Measurements from ENCODE around the gene SLC9C1. TPM values are rescaled to one million over a fixed set of nuclear protein-coding genes. Genes with fewer than 3 reads are reported as not detected.

Gene SLC9C1
- total RNA-seq, 1 experiment from 2014 or later: 0.50 TPM

GRCh38 chr3:112297714-112298113 lies 3.7 kb upstream of the SLC9C1 start:
- Histone ChIP-seq H2AK5ac (ENCODE audit: insufficient read length, low read length) (no peak overlapping the region), H3K9me3 (ENCODE audit: control insufficient read depth, low read depth, low read length) (no peaks in the 10 kb centered on the region), H3K18ac (ENCODE audit: insufficient read length, low read depth, low read length) (no peak overlapping the region), H2BK120ac (ENCODE audit: low read depth, low read length, poor library complexity, severe bottlenecking) (no peak overlapping the region), H3K23me2 (ENCODE audit: insufficient read length, low read depth, low read length, poor library complexity, severe bottlenecking) (peaks cover 3% of the 10 kb centered on the region), H3K9ac (ENCODE audit: extremely low read depth, insufficient read length, low read length) (no peak overlapping the region), H3K27me3 (ENCODE audit: insufficient read depth, low read length) (no peaks in the 10 kb centered on the region), H3K14ac (ENCODE audit: insufficient read depth, low read length) (no peak overlapping the region), H3K4ac (ENCODE audit: low read depth, low read length) (no peak overlapping the region), H3K56ac (ENCODE audit: insufficient read length, low read depth, low read length) (no peak overlapping the region), H4K8ac (replicated peaks; ENCODE audit: insufficient read length, low read depth, low read length) (no peak overlapping the region), H2BK20ac (ENCODE audit: low read depth, low read length, poor library complexity, severe bottlenecking) (no peak overlapping the region), H3K79me1 (ENCODE audit: insufficient read depth, low read depth, low read length, poor library complexity, severe bottlenecking) (no peaks in the 10 kb centered on the region), H2AFZ (ENCODE audit: low read length) (no peak overlapping the region), H4K91ac (ENCODE audit: insufficient read length, low read depth, low read length) (no peak overlapping the region), H2BK12ac (ENCODE audit: insufficient read length, low read depth, low read length) (no peak overlapping the region), H3K23ac (ENCODE audit: insufficient read length, low read depth, low read length) (no peak overlapping the region), H2BK15ac (ENCODE audit: low read depth, low read length) (no peak overlapping the region), H3K4me1 (ENCODE audit: insufficient read depth, low read length) (no peaks in the 10 kb centered on the region; the same call in 1 of the 2 replicates), H3K4me2 (ENCODE audit: insufficient read depth, insufficient read length, low read length) (no peak overlapping the region), H4K20me1 (ENCODE audit: control insufficient read depth, insufficient read depth, insufficient read length) (no peaks in the 10 kb centered on the region), H2BK5ac (ENCODE audit: insufficient read length, low read length) (no peak overlapping the region), H3K27ac (ENCODE audit: insufficient read length, low read depth, low read length) (no peak overlapping the region), H4K5ac (ENCODE audit: insufficient read length, low read depth, low read length) (no peak overlapping the region), H3T11ph (ENCODE audit: low read length) (no peak overlapping the region), H3K79me2 (ENCODE audit: insufficient read depth, low read length) (no peaks in the 10 kb centered on the region)
- H3K9me3 Mint-ChIP-seq: peaks cover 14 to 17% of the 10 kb centered on the region in 2 experiments; a peak in 4 of 5 replicates
- TF ChIP-seq CTCF (conservative IDR thresholded peaks at IDR 0.05): no peak
- H3K4me1 Mint-ChIP-seq: peaks cover 19 to 39% of the 10 kb centered on the region in 2 experiments
- DNase-seq: no peak
- H3K27me3 Mint-ChIP-seq (ENCODE audit: low read depth): no peaks in the 10 kb centered on the region
- no peak overlapping the region for H3K27ac Mint-ChIP-seq
- no peak overlapping the region for H3K4me3 Mint-ChIP-seq
- peaks cover 3 to 46% (median 18%) of the 10 kb centered on the region in 3 experiments; a peak in 6 of 7 replicates for H3K36me3 Mint-ChIP-seq (ENCODE audit: insufficient read depth in 1 of 3, low read depth in 3 of 3)
